Measurements from ENCODE around the gene LYSMD3. TPM values are rescaled to one million over a fixed set of nuclear protein-coding genes. Genes with fewer than 3 reads are reported as not detected.

LYSMD3 gene
- total RNA-seq, 1 donor from 2014 or later: 21.0 TPM

DNA sequence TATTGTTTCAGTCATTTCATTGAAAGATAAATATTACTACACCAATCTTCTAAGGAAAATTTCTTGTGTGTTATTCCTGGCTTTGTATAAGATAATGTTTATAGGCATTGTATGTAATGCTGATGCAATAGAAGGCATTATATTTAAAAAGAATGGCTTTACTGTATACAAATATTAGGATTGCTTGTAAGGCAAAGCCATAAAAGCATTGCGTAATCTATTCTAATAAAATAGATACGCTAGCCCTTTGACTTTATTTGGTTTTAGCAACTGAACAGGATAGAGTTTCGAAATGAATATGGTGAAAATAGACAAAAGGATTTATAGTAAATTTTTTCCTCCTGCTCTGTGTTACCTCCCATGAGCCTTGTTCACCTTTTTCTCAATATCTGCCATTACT, 5.5 kb upstream of the LYSMD3 start:
- no peaks in the 10 kb centered on the region for H3K9me3 Mint-ChIP-seq
- H3K36me3 Mint-ChIP-seq: no peaks in the 10 kb centered on the region
- no peak overlapping the region for H3K4me3 Mint-ChIP-seq
- no peak overlapping the region for H3K27ac Mint-ChIP-seq
- TF ChIP-seq, protein P1, sequence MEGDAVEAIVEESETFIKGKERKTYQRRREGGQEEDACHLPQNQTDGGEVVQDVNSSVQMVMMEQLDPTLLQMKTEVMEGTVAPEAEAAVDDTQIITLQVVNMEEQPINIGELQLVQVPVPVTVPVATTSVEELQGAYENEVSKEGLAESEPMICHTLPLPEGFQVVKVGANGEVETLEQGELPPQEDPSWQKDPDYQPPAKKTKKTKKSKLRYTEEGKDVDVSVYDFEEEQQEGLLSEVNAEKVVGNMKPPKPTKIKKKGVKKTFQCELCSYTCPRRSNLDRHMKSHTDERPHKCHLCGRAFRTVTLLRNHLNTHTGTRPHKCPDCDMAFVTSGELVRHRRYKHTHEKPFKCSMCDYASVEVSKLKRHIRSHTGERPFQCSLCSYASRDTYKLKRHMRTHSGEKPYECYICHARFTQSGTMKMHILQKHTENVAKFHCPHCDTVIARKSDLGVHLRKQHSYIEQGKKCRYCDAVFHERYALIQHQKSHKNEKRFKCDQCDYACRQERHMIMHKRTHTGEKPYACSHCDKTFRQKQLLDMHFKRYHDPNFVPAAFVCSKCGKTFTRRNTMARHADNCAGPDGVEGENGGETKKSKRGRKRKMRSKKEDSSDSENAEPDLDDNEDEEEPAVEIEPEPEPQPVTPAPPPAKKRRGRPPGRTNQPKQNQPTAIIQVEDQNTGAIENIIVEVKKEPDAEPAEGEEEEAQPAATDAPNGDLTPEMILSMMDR (conservative IDR thresholded peaks at IDR 0.05): no peak
- no peaks in the 10 kb centered on the region for H3K4me1 Mint-ChIP-seq (ENCODE audit: unreplicated experiment)
- no peak for DNase-seq (ENCODE audit: extremely low spot score, unreplicated experiment)
- peaks cover 12% of the 10 kb centered on the region for H3K27me3 Mint-ChIP-seq

DNA sequence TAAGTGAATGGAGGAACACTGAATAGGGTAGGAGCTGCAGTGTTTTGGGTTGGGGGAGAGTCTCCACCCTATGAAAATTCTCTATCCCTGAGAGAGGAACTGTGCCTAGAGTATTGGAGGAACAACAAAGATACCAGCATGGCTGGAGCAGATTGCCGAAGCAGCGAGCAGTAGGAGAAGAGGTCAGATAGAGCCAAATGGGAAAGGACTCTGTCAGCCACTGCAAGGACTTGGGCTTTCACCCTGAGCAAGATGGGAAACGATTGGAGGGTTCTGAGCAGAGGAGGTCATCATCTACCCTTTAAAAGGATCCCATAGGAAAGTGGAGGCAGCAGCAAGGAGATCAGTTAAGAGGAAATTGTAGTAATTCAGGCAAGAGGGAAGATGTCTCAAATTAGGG, 4.4 kb upstream of the LYSMD3 start:
- Mint-ChIP-seq H3K4me1 (ENCODE audit: unreplicated experiment) (no peaks in the 10 kb centered on the region), H3K36me3 (no peaks in the 10 kb centered on the region), H3K27me3 (peaks cover 12% of the 10 kb centered on the region), H3K4me3 (no peak overlapping the region), H3K27ac (no peak overlapping the region), H3K9me3 (no peaks in the 10 kb centered on the region)
- DNase-seq (ENCODE audit: extremely low spot score, unreplicated experiment): no peak
- TF ChIP-seq, protein P1 (conservative IDR thresholded peaks at IDR 0.05): no peak

- Mint-ChIP-seq H3K27ac (no peak overlapping the region), H3K36me3 (peaks cover 8% of the 10 kb centered on the region), H3K9me3 (no peaks in the 10 kb centered on the region), H3K4me3 (peak overlapping the region; percentile 99), H3K27me3 (peaks cover 12% of the 10 kb centered on the region), H3K4me1 (ENCODE audit: unreplicated experiment) (peaks cover 21% of the 10 kb centered on the region)
- DNase-seq (ENCODE audit: extremely low spot score, unreplicated experiment): no peak
- TF ChIP-seq, protein P1 (conservative IDR thresholded peaks at IDR 0.05): no peak
Measured at GRCh38 chr5:90530736-90531487, 1.5 kb upstream of the LYSMD3 start.

- Mint-ChIP-seq H3K27me3 (peaks cover 12% of the 10 kb centered on the region), H3K4me3 (peak overlapping the region; percentile 99), H3K36me3 (peaks cover 9% of the 10 kb centered on the region), H3K9me3 (no peaks in the 10 kb centered on the region), H3K27ac (peak overlapping the region; percentile 97), H3K4me1 (ENCODE audit: unreplicated experiment) (peaks cover 21% of the 10 kb centered on the region)
- DNase-seq (ENCODE audit: extremely low spot score, unreplicated experiment): no peak
- TF ChIP-seq, protein P1 (conservative IDR thresholded peaks at IDR 0.05): peak; percentile 80
Measured at GRCh38 chr5:90529939-90530677, 724 bp upstream of the LYSMD3 start.

DNA sequence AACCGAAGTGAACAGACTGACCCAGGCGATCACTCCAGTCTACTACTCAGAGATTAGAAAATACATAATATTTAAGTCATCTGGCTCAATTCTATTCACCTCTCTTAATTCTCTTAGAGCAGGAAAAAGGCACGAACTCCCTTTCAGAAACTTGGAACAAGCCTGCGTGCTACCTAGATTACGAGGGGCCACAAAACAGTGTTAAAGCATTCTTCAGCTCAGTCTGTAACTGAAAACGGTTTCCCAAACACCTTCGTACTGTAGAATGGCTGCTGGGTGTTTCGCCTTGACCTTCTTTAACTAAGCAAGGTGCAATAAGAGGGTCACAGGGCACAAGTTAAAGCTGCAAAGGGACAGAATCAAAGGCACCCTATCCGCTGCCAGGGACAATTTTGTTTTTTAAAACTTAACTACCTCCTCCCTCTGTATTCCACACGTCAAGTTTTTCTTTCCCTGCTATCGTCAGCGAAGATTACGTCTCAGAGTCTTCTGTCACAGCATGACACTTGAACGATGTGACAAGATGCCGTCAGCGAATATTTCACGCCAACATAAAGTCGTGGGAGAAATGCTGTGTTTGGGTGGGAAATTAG, 687 bp downstream of the LYSMD3 start:
- peaks cover 9% of the 10 kb centered on the region for H3K27me3 Mint-ChIP-seq
- peak overlapping the region; percentile 99 for H3K4me3 Mint-ChIP-seq
- peaks cover 16% of the 10 kb centered on the region for H3K36me3 Mint-ChIP-seq
- peak overlapping the region; percentile 97 for H3K27ac Mint-ChIP-seq
- no peaks in the 10 kb centered on the region for H3K9me3 Mint-ChIP-seq
- DNase-seq (ENCODE audit: extremely low spot score, unreplicated experiment): no peak
- TF ChIP-seq, protein P1 (conservative IDR thresholded peaks at IDR 0.05): no peak
- peaks cover 21% of the 10 kb centered on the region for H3K4me1 Mint-ChIP-seq (ENCODE audit: unreplicated experiment)
